Upper lobe of right lung (tissue), 1 donor: ENCODE measurements around the gene RABL2B. TPM values are rescaled to one million over a fixed set of nuclear protein-coding genes. Genes with fewer than 3 reads are reported as not detected.
A peak's percentile ranks its signal among the peaks of the same experiment; 100 is the strongest.

Source experiments
- ATAC-seq: fragments of 200-7000 bp; cut with Tn5 transposase; one replicate; pipeline ENCODE4 v1.9.1; 2020; ENCODE audit warnings: mild to moderate bottlenecking, moderate library complexity
- DNase-seq: peaks from one replicate; pipeline ENCODE4 v3.0.0-alpha.2; 2020
- H3K27ac ChIP-seq: fragments of 200-600 bp; one replicate; pipeline ENCODE4 v1.8.0; 2022
- H3K27me3 ChIP-seq: fragments of 200-600 bp; one replicate; pipeline ENCODE4 v1.8.0; 2022; ENCODE audit warnings: mild to moderate bottlenecking
- H3K36me3 ChIP-seq: fragments of 200-600 bp; one replicate; pipeline ENCODE4 v1.8.0; 2022
- H3K4me1 ChIP-seq: fragments of 200-600 bp; one replicate; pipeline ENCODE4 v1.8.0; 2022
- H3K4me3 ChIP-seq: fragments of 200-600 bp; one replicate; pipeline ENCODE4 v1.8.0; 2022; ENCODE audit warnings: mild to moderate bottlenecking
- H3K9me3 ChIP-seq: fragments of 200-600 bp; one replicate; pipeline ENCODE4 v1.8.0; 2022
- CTCF ChIP-seq: fragments of 200-600 bp; IDR thresholded peaks from one replicate; pipeline ENCODE4 v1.8.0; 2022; ENCODE audit warnings: antibody characterized with exemption
- intact Hi-C: fragments of 100-400 bp; cut with DNase I; formaldehyde crosslinking; loops from one replicate; pipeline ENCODE4 v1.11.0; 2022
- total RNA-seq: library from RNA; stranded (reverse); fragmentation: NEBNext Ultra II Directional; extraction: Animal tissue kit (Norgen Biotek cat#: 25700); gene quantifications from one replicate; pipeline ENCODE4 v1.2.1, GENCODE V29; 2021
- donor health status: DM: no; HTN: yes; CAD: no; lungs with severe emphysema.

The RABL2B gene
- total RNA-seq, 1 donor from 2014 or later: 27.0 TPM

GRCh38 chr22:50739279-50739691, 44.2 kb downstream of the RABL2B start:
- ATAC-seq (no peak), DNase-seq (peak; percentile 62)
- intact Hi-C loops: no loop called here
- no peak overlapping the region for H3K27ac ChIP-seq
- no peaks in the 10 kb centered on the region for H3K9me3 ChIP-seq
- H3K4me1 ChIP-seq: no peaks in the 10 kb centered on the region
- no peaks in the 10 kb centered on the region for H3K36me3 ChIP-seq
- no peaks in the 10 kb centered on the region for H3K27me3 ChIP-seq
- H3K4me3 ChIP-seq: no peak overlapping the region
- TF ChIP-seq CTCF: no peak

GRCh38 chr22:50738649-50739227, 44.7 kb downstream of the RABL2B start:
- no peak overlapping the region for H3K4me3 ChIP-seq
- H3K9me3 ChIP-seq: no peaks in the 10 kb centered on the region
- no peak for TF ChIP-seq CTCF
- H3K27me3 ChIP-seq: no peaks in the 10 kb centered on the region
- ATAC-seq: no peak
- H3K4me1 ChIP-seq: no peaks in the 10 kb centered on the region
- DNase-seq: peak; percentile 44
- no peak overlapping the region for H3K27ac ChIP-seq
- H3K36me3 ChIP-seq: no peaks in the 10 kb centered on the region
- intact Hi-C loops: no loop called here

- DNase-seq (peak; percentile 53), ATAC-seq (no peak)
- Histone ChIP-seq H3K27me3 (no peaks in the 10 kb centered on the region), H3K4me3 (no peak within 1 kb of the TSS), H3K27ac (no peak within 1 kb of the TSS), H3K36me3 (no peaks in the 10 kb centered on the region), H3K9me3 (no peaks in the 10 kb centered on the region), H3K4me1 (no peaks in the 10 kb centered on the region)
- intact Hi-C loops: no loop called here
- no peak for TF ChIP-seq CTCF
These were observed 45.4 kb downstream of the RABL2B start, which contains the start of gene ACR for GRCh38 chr22:50737728-50738648. ACR (plus strand) TSS chr22:50738204; CDS start chr22:50738236, 32 bp downstream.

GRCh38 chr22:50735739-50736030, 47.8 kb downstream of the RABL2B start:
- H3K27me3 ChIP-seq: no peaks in the 10 kb centered on the region
- H3K9me3 ChIP-seq: no peaks in the 10 kb centered on the region
- no peak overlapping the region for H3K4me3 ChIP-seq
- no peak for ATAC-seq
- peaks cover 7% of the 10 kb centered on the region for H3K4me1 ChIP-seq
- no peaks in the 10 kb centered on the region for H3K36me3 ChIP-seq
- DNase-seq: no peak
- intact Hi-C loops: no loop called here
- H3K27ac ChIP-seq: no peak overlapping the region
- no peak for TF ChIP-seq CTCF

GRCh38 chr22:50734986-50735738, 48.3 kb downstream of the RABL2B start:
- no peak for DNase-seq
- Histone ChIP-seq H3K36me3 (no peaks in the 10 kb centered on the region), H3K9me3 (no peaks in the 10 kb centered on the region), H3K27me3 (no peaks in the 10 kb centered on the region), H3K27ac (no peak overlapping the region), H3K4me3 (no peak overlapping the region), H3K4me1 (peaks cover 9% of the 10 kb centered on the region)
- no peak for TF ChIP-seq CTCF
- intact Hi-C loops: no loop called here
- no peak for ATAC-seq
